Measurements from ENCODE around the gene MST1R. TPM values are rescaled to one million over a fixed set of nuclear protein-coding genes. Genes with fewer than 3 reads are reported as not detected.

Gene MST1R
- total and polyA plus RNA-seq, 7 experiments from 2014 or later = 0.39 to 5.8 (median 0.80) TPM

- ATAC-seq = no peak
- peak overlapping the region; percentile 82 to 90 (median 86) for H3K4me3 Mint-ChIP-seq
- H3K9me3 Mint-ChIP-seq = no peaks in the 10 kb centered on the region
- CTCF ChIA-PET = interaction anchor here (0.9 kb wide), 1 partner anchor 12 kb away, joined by 3 read pairs; the partner anchor contains the start of gene RBM6
- H3K36me3 ChIP-seq (ENCODE audit: control insufficient read depth in 2 of 3, insufficient read depth in 3 of 3, low read length in 3 of 3) = peaks cover 0 to 11% (median 0%) of the 10 kb centered on the region in 3 experiments
- no peak overlapping the region for H3K4me3 ChIP-seq (ENCODE audit: low read length)
- DNase-seq = no peak
- peaks cover 6 to 36% (median 31%) of the 10 kb centered on the region in 7 donors for H3K4me1 Mint-ChIP-seq
- H3K27me3 ChIP-seq (ENCODE audit: control insufficient read depth in 2 of 2, insufficient read depth in 2 of 2, low read length in 2 of 2) = no peaks in the 10 kb centered on the region
- peaks cover 0 to 10% (median 1%) of the 10 kb centered on the region in 5 donors for H3K36me3 Mint-ChIP-seq
- no peaks in the 10 kb centered on the region for H3K27me3 Mint-ChIP-seq
- H3K27ac ChIP-seq (ENCODE audit: low read depth, low read length) = no peak overlapping the region
- POLR2A ChIA-PET = interaction anchor here (1.4 kb wide), 1 partner anchor 11 kb away, joined by 17 read pairs; the partner anchor contains the start of gene RBM6
- peak overlapping the region in 8 of 9 donors; percentile 24 to 92 (median 86) for H3K27ac Mint-ChIP-seq
- intact Hi-C loops (cut with micrococcal nuclease) = loop anchor here (1.0 to 5.0 kb wide), 10 partner anchors 11 to 256 kb away; partner anchors contain the start of genes TRAIP (in 2 of the 2), APEH (in 1 of the 2), GMPPB (in 1 of the 2) and MST1 (in 1 of the 2)
- H3K9me3 ChIP-seq (ENCODE audit: control insufficient read depth in 2 of 3, low read length in 3 of 3) = no peaks in the 10 kb centered on the region
- H3K4me1 ChIP-seq (ENCODE audit: control insufficient read depth in 2 of 2, insufficient read depth in 2 of 2, low read length in 2 of 2) = peaks cover 6 to 13% of the 10 kb centered on the region in 2 donors
These were observed 24.9 kb upstream of the MST1R start for GRCh38 chr3:49928481-49929017.

DNA sequence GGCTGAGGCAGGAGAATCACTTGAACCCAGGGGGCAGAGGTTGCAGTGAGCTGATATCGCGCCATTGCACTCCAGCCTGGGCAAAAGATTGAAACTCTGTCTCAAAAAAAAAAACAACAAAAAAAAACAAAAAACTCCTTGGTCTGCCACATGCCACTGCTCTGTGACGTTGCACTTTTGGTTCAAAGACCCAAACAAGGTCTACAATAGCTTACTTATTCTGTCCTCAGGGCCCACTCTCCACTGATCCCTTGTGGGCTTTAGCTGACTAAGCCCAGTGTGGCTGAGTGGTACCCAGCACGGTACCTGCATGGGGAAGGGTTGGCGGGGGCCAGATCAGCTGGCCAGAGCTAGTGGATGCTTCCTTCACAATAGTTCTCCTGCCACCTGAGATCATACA is 24.1 kb upstream of the MST1R start:
- intact Hi-C loops (cut with micrococcal nuclease) = loop anchor here (2.0 to 5.0 kb wide), 4 partner anchors 71 to 255 kb away; partner anchors contain the start of genes APEH (in 1 of the 2), GMPPB (in 1 of the 2), RBM5 (in 1 of the 2) and TRAIP (in 1 of the 2)
- Histone ChIP-seq H3K9me3 (ENCODE audit: control insufficient read depth in 2 of 3, low read length in 3 of 3) (no peaks in the 10 kb centered on the region), H3K4me1 (ENCODE audit: control insufficient read depth in 2 of 2, insufficient read depth in 2 of 2, low read length in 2 of 2) (peaks cover 6 to 13% of the 10 kb centered on the region in 2 donors), H3K36me3 (ENCODE audit: control insufficient read depth in 2 of 3, insufficient read depth in 3 of 3, low read length in 3 of 3) (peaks cover 0 to 11% (median 0%) of the 10 kb centered on the region in 3 experiments), H3K27me3 (ENCODE audit: control insufficient read depth in 2 of 2, insufficient read depth in 2 of 2, low read length in 2 of 2) (no peaks in the 10 kb centered on the region), H3K4me3 (ENCODE audit: low read length) (no peak overlapping the region), H3K27ac (ENCODE audit: low read depth, low read length) (no peak overlapping the region)
- no peaks in the 10 kb centered on the region for H3K27me3 Mint-ChIP-seq
- H3K4me1 Mint-ChIP-seq = peaks cover 6 to 36% (median 31%) of the 10 kb centered on the region in 7 donors
- no peaks in the 10 kb centered on the region for H3K9me3 Mint-ChIP-seq
- peaks cover 0 to 10% (median 1%) of the 10 kb centered on the region in 5 donors for H3K36me3 Mint-ChIP-seq
- peak overlapping the region in 2 of 10 donors; percentile 86 to 87 for H3K4me3 Mint-ChIP-seq
- no peak for DNase-seq
- H3K27ac Mint-ChIP-seq = peak overlapping the region in 1 of 9 donors; percentile 86
- no peak for ATAC-seq
- ChIA-PET CTCF (interaction anchor here (0.9 kb wide), 1 partner anchor 12 kb away, joined by 3 read pairs; the partner anchor contains the start of gene RBM6), POLR2A (interaction anchor here (1.0 kb wide), 1 partner anchor 21 kb away, joined by 3 read pairs; no protein-coding TSS in a partner anchor)

DNA sequence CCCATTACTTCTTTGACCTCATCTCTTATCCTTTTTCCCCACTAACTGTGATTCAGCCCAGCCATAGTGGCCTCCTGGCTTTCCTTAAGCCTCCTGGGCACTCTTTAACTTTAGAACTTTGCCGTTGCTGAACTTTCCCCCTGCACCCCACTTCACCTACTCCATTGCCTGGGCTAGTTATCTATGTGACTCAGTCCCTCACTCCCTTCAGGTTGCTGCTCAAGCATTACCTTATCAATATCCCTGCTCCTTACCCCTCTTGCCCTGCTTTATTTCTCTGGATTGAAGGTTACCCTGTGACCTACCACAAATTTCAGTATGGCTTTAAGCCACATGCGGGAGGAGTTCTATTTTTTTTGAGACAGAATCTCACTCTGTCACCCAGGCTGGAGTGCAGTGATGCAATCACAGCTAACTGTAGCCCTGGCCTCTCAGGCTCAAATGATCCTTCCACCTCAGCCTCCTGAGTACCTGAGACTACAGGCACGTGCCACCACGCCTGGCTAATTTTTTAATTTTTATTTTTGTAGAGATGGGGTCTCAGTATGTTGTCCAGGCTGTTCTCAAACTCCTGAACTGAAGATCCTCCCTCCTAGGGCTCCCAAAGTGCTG is 22.6 kb upstream of the MST1R start:
- Histone ChIP-seq H3K4me1 (ENCODE audit: control insufficient read depth in 2 of 2, insufficient read depth in 2 of 2, low read length in 2 of 2) (peaks cover 6 to 13% of the 10 kb centered on the region in 2 donors), H3K27me3 (ENCODE audit: control insufficient read depth in 2 of 2, insufficient read depth in 2 of 2, low read length in 2 of 2) (no peaks in the 10 kb centered on the region), H3K27ac (ENCODE audit: low read depth, low read length) (no peak overlapping the region), H3K4me3 (ENCODE audit: low read length) (no peak overlapping the region), H3K36me3 (ENCODE audit: control insufficient read depth in 2 of 3, insufficient read depth in 3 of 3, low read length in 3 of 3) (peaks cover 0 to 11% (median 0%) of the 10 kb centered on the region in 3 experiments), H3K9me3 (ENCODE audit: control insufficient read depth in 2 of 3, low read length in 3 of 3) (no peaks in the 10 kb centered on the region)
- H3K9me3 Mint-ChIP-seq = no peaks in the 10 kb centered on the region
- H3K4me3 Mint-ChIP-seq = no peak overlapping the region
- DNase-seq (no peak), ATAC-seq (no peak)
- no peaks in the 10 kb centered on the region for H3K27me3 Mint-ChIP-seq
- ChIA-PET CTCF (no interaction called here), POLR2A (no interaction called here)
- H3K27ac Mint-ChIP-seq = peak overlapping the region in 4 of 9 donors; percentile 5 to 35 (median 24)
- peaks cover 0 to 10% (median 3%) of the 10 kb centered on the region in 5 donors for H3K36me3 Mint-ChIP-seq
- intact Hi-C loops (cut with micrococcal nuclease) = loop anchor here (5.0 kb wide), 2 partner anchors 204 to 254 kb away; partner anchors contain the start of genes APEH (in 1 of the 2) and GMPPB (in 1 of the 2)
- peaks cover 6 to 34% (median 29%) of the 10 kb centered on the region in 7 donors for H3K4me1 Mint-ChIP-seq

GRCh38 chr3:49925485-49925884 is 21.8 kb upstream of the MST1R start:
- Mint-ChIP-seq H3K4me1 (peaks cover 6 to 28% (median 24%) of the 10 kb centered on the region in 7 donors), H3K27ac (peak overlapping the region in 1 of 9 donors; percentile 26), H3K27me3 (no peaks in the 10 kb centered on the region), H3K9me3 (no peaks in the 10 kb centered on the region), H3K4me3 (no peak overlapping the region), H3K36me3 (peaks cover 0 to 10% (median 3%) of the 10 kb centered on the region in 5 donors)
- Histone ChIP-seq H3K9me3 (ENCODE audit: control insufficient read depth in 2 of 3, low read length in 3 of 3) (no peaks in the 10 kb centered on the region), H3K4me1 (ENCODE audit: control insufficient read depth in 2 of 2, insufficient read depth in 2 of 2, low read length in 2 of 2) (peaks cover 6 to 12% of the 10 kb centered on the region in 2 donors), H3K27ac (ENCODE audit: low read depth, low read length) (no peak overlapping the region), H3K4me3 (ENCODE audit: low read length) (no peak overlapping the region), H3K27me3 (ENCODE audit: control insufficient read depth in 2 of 2, insufficient read depth in 2 of 2, low read length in 2 of 2) (no peaks in the 10 kb centered on the region), H3K36me3 (ENCODE audit: control insufficient read depth in 2 of 3, insufficient read depth in 3 of 3, low read length in 3 of 3) (peaks cover 0 to 11% (median 0%) of the 10 kb centered on the region in 3 experiments)
- intact Hi-C loops (cut with micrococcal nuclease) = loop anchor here (5.0 kb wide), 2 partner anchors 203 to 253 kb away; partner anchors contain the start of genes APEH (in 1 of the 2) and GMPPB (in 1 of the 2)
- no peak for ATAC-seq
- CTCF ChIA-PET = interaction anchor here (1.1 kb wide), 1 partner anchor 86 kb away, joined by 5 read pairs; no protein-coding TSS in a partner anchor
- no peak for DNase-seq
- POLR2A ChIA-PET = interaction anchor here (0.7 kb wide), 1 partner anchor 324 kb away, joined by 3 read pairs; no protein-coding TSS in a partner anchor

DNA sequence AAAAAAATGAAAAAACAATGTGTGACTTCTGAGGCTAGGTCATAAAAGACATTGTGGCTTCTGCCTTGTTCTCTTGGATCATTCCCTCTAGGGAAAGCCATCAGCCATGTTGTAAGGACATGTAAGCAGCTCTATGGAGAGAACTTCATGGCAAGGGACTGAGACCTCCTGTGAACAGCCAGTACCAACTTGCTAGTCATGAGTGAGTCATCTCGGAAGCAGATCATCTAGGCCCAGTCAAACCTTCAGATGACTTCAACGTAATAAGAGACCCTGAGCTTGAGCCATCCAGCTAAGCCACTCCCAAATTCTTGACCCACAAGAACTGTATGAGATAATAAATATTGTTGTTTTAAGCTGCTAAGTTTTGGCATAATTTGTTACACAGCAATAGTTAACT is 21.0 kb upstream of the MST1R start:
- H3K27ac Mint-ChIP-seq = peak overlapping the region in 1 of 9 donors; percentile 56
- CTCF ChIA-PET = interaction anchor here (1.1 to 1.2 kb wide), 2 partner anchors 8 to 85 kb away, joined by 5 to 7 read pairs; no protein-coding TSS in a partner anchor
- Histone ChIP-seq H3K27me3 (ENCODE audit: control insufficient read depth in 2 of 2, insufficient read depth in 2 of 2, low read length in 2 of 2) (no peaks in the 10 kb centered on the region), H3K9me3 (ENCODE audit: control insufficient read depth in 2 of 3, low read length in 3 of 3) (no peaks in the 10 kb centered on the region), H3K27ac (ENCODE audit: low read depth, low read length) (no peak overlapping the region), H3K36me3 (ENCODE audit: control insufficient read depth in 2 of 3, insufficient read depth in 3 of 3, low read length in 3 of 3) (peaks cover 0 to 9% (median 0%) of the 10 kb centered on the region in 3 experiments), H3K4me3 (ENCODE audit: low read length) (no peak overlapping the region), H3K4me1 (ENCODE audit: control insufficient read depth in 2 of 2, insufficient read depth in 2 of 2, low read length in 2 of 2) (peaks cover 0 to 4% of the 10 kb centered on the region in 2 donors)
- no peak overlapping the region for H3K4me3 Mint-ChIP-seq
- POLR2A ChIA-PET = interaction anchor here (0.7 kb wide), 2 partner anchors 324 to 375 kb away, joined by 3 to 6 read pairs; no protein-coding TSS in a partner anchor
- peaks cover 6 to 25% (median 21%) of the 10 kb centered on the region in 7 donors for H3K4me1 Mint-ChIP-seq
- no peak for DNase-seq
- H3K27me3 Mint-ChIP-seq = no peaks in the 10 kb centered on the region
- ATAC-seq = no peak
- no peaks in the 10 kb centered on the region for H3K9me3 Mint-ChIP-seq
- H3K36me3 Mint-ChIP-seq = peaks cover 0 to 15% (median 5%) of the 10 kb centered on the region in 5 donors
- intact Hi-C loops (cut with micrococcal nuclease) = loop anchor here (5.0 kb wide), 2 partner anchors 202 to 252 kb away; partner anchors contain the start of genes APEH (in 1 of the 2) and GMPPB (in 1 of the 2)

Measured in naive thymus-derived CD4-positive, alpha-beta T cell (primary cell).